Measurements from ENCODE around the gene MED12L. TPM values are rescaled to one million over a fixed set of nuclear protein-coding genes. Genes with fewer than 3 reads are reported as not detected.

MED12L gene
- total and polyA plus RNA-seq, 2 donors (not counting 1 experiment from before 2014, with no cell fraction given): 0.94 to 4.3 TPM

DNA sequence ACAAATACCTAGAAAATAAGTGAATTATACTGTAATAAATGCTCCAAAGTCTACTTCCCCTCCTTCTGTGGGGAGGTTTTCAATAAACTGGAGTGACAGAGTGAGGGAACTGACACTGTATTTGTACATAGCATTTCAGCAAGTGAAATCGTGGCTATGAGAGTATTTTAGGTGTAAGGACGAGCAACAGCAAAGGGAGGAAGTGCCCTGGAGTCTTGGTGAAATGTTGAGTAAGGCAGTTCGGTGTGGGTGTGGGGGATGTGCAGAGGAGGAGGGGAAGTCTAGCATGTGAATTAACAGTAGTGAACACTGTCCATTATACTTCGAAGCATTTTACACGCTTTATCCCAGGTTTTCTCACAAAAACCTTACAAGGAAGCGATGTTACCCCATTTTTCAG lies 262.0 kb downstream of the MED12L start:
- no peak overlapping the region for H3K9ac ChIP-seq (ENCODE audit: insufficient read depth, low read length)
- H3K4me3 ChIP-seq (replicated peaks in 1 of 4; ENCODE audit: control extremely low read depth in 1 of 4, insufficient read depth in 1 of 4, low read depth in 3 of 4, low read length in 4 of 4): no peak overlapping the region
- no peaks in the 10 kb centered on the region for H3K27me3 ChIP-seq (ENCODE audit: control insufficient read depth, insufficient read depth, low read length)
- no peaks in the 10 kb centered on the region for H3K79me2 ChIP-seq (ENCODE audit: control insufficient read depth, insufficient read depth, low read length)
- no peak overlapping the region for H2AFZ ChIP-seq (ENCODE audit: low read length)
- H4K20me1 ChIP-seq (ENCODE audit: control insufficient read depth, extremely low read depth, insufficient read depth, low read length): no peaks in the 10 kb centered on the region
- TF ChIP-seq EZH2 (IDR thresholded peaks at IDR 0.05; ENCODE audit: low read length, missing control alignments): no peak
- H3K9me3 ChIP-seq (ENCODE audit: control insufficient read depth, insufficient read depth, low read depth, low read length): no peaks in the 10 kb centered on the region
- no peak overlapping the region for H3K27ac ChIP-seq (ENCODE audit: insufficient read depth, low read length)
- no peak overlapping the region for H3K4me2 ChIP-seq (ENCODE audit: extremely low read depth, insufficient read depth, low read length)
- H3K4me1 ChIP-seq (ENCODE audit: control insufficient read depth, extremely low read depth, insufficient read depth, low read length): peaks cover 4% of the 10 kb centered on the region
- no peak for DNase-seq (ENCODE audit: low read depth in 2 of 2)
- no peaks in the 10 kb centered on the region for H3K36me3 ChIP-seq (ENCODE audit: control insufficient read depth, insufficient read depth, low read length)

DNA sequence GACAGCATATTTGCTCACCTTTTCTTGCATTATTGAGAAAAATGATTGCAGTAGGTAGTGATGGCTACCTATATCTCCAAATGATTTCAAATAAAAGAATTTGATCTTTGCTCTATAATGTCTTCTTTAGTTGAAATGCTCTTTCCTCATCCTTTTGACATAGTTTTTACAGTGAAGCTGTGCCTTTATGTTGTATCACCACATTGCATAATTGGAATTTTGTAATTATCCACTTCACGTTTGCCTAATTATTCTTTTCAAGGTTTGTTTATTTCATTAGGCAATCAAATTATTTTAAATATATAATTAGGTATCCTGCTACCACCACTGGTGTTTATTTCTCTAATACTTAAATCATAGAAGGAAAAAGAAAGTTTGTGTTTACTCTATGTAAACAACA lies 265.2 kb downstream of the MED12L start:
- Histone ChIP-seq H3K9me3 (ENCODE audit: control insufficient read depth, insufficient read depth, low read depth, low read length) (no peaks in the 10 kb centered on the region), H4K20me1 (ENCODE audit: control insufficient read depth, extremely low read depth, insufficient read depth, low read length) (no peaks in the 10 kb centered on the region), H3K9ac (ENCODE audit: insufficient read depth, low read length) (no peak overlapping the region), H3K79me2 (ENCODE audit: control insufficient read depth, insufficient read depth, low read length) (no peaks in the 10 kb centered on the region), H3K27me3 (ENCODE audit: control insufficient read depth, insufficient read depth, low read length) (no peaks in the 10 kb centered on the region), H3K27ac (ENCODE audit: insufficient read depth, low read length) (no peak overlapping the region), H3K4me3 (replicated peaks in 1 of 4; ENCODE audit: control extremely low read depth in 1 of 4, insufficient read depth in 1 of 4, low read depth in 3 of 4, low read length in 4 of 4) (no peak overlapping the region), H3K4me1 (ENCODE audit: control insufficient read depth, extremely low read depth, insufficient read depth, low read length) (peaks cover 4% of the 10 kb centered on the region), H3K36me3 (ENCODE audit: control insufficient read depth, insufficient read depth, low read length) (no peaks in the 10 kb centered on the region), H3K4me2 (ENCODE audit: extremely low read depth, insufficient read depth, low read length) (no peak overlapping the region), H2AFZ (ENCODE audit: low read length) (no peak overlapping the region)
- DNase-seq (ENCODE audit: low read depth in 2 of 2): no peak
- TF ChIP-seq, protein P1, sequence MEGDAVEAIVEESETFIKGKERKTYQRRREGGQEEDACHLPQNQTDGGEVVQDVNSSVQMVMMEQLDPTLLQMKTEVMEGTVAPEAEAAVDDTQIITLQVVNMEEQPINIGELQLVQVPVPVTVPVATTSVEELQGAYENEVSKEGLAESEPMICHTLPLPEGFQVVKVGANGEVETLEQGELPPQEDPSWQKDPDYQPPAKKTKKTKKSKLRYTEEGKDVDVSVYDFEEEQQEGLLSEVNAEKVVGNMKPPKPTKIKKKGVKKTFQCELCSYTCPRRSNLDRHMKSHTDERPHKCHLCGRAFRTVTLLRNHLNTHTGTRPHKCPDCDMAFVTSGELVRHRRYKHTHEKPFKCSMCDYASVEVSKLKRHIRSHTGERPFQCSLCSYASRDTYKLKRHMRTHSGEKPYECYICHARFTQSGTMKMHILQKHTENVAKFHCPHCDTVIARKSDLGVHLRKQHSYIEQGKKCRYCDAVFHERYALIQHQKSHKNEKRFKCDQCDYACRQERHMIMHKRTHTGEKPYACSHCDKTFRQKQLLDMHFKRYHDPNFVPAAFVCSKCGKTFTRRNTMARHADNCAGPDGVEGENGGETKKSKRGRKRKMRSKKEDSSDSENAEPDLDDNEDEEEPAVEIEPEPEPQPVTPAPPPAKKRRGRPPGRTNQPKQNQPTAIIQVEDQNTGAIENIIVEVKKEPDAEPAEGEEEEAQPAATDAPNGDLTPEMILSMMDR (conservative IDR thresholded peaks at IDR 0.05 in 1 of 2, IDR thresholded peaks at IDR 0.05 in 1 of 2; ENCODE audit: low read depth in 1 of 2, low read length in 2 of 2): no peak
- no peak for TF ChIP-seq EZH2 (IDR thresholded peaks at IDR 0.05; ENCODE audit: low read length, missing control alignments)

DNA sequence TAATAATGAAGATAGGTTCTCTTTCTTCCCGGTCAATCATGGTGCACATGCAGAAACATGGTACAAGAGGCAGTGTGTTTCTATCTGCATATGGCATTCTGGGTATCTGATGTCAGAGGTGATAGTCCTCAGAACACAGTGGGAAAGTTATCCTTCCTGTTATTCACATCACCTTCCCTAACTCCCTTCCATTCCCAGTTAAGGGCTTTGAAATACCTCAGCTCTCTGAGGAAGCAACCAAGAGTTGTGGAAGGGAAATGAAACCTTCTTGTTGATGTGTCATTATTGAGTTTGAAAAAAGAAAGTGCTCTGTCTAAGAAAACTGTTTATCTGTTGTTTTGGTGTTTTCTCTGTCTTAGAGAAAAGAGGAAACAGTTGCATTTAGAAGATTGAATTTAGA lies 265.8 kb downstream of the MED12L start:
- Histone ChIP-seq H3K79me2 (ENCODE audit: control insufficient read depth, insufficient read depth, low read length) (no peaks in the 10 kb centered on the region), H3K9ac (ENCODE audit: insufficient read depth, low read length) (no peak overlapping the region), H3K9me3 (ENCODE audit: control insufficient read depth, insufficient read depth, low read depth, low read length) (no peaks in the 10 kb centered on the region), H3K4me3 (replicated peaks in 1 of 4; ENCODE audit: control extremely low read depth in 1 of 4, insufficient read depth in 1 of 4, low read depth in 3 of 4, low read length in 4 of 4) (no peak overlapping the region), H3K4me2 (ENCODE audit: extremely low read depth, insufficient read depth, low read length) (no peak overlapping the region), H2AFZ (ENCODE audit: low read length) (no peak overlapping the region), H4K20me1 (ENCODE audit: control insufficient read depth, extremely low read depth, insufficient read depth, low read length) (no peaks in the 10 kb centered on the region), H3K36me3 (ENCODE audit: control insufficient read depth, insufficient read depth, low read length) (no peaks in the 10 kb centered on the region), H3K27me3 (ENCODE audit: control insufficient read depth, insufficient read depth, low read length) (no peaks in the 10 kb centered on the region), H3K4me1 (ENCODE audit: control insufficient read depth, extremely low read depth, insufficient read depth, low read length) (peaks cover 1% of the 10 kb centered on the region), H3K27ac (ENCODE audit: insufficient read depth, low read length) (no peak overlapping the region)
- no peak for TF ChIP-seq EZH2 (IDR thresholded peaks at IDR 0.05; ENCODE audit: low read length, missing control alignments)
- TF ChIP-seq, protein P1 (conservative IDR thresholded peaks at IDR 0.05 in 1 of 2, IDR thresholded peaks at IDR 0.05 in 1 of 2; ENCODE audit: low read depth in 1 of 2, low read length in 2 of 2): no peak
- no peak for DNase-seq (ENCODE audit: low read depth in 2 of 2)

Data from fibroblast of lung (primary cell).